Spinal cord (tissue), 10 donors: ENCODE results near the gene NUDCD2. TPM values are rescaled to one million over a fixed set of nuclear protein-coding genes. Genes with fewer than 3 reads are reported as not detected.
"Not testable (repeated sequence)": the region's sequence is repeated elsewhere in the genome, so short reads cannot be mapped to it uniquely, and the experiment has no call there.

Source experiments
- DNase-seq, 6 donors: peaks; one replicate each; pipeline versions ENCODE4 v3.0.0 to v3.0.0-alpha.2; 2013 to 2015; ENCODE audit warnings: low spot score in 6 of 6, low read depth in 4 of 6
- H3K27ac ChIP-seq: one replicate; pipeline ENCODE4 v1.5.1; 2013; ENCODE audit warnings: low read depth, low read length, control low read depth
- H3K27me3 ChIP-seq: one replicate; pipeline ENCODE4 v1.6.1; 2013; ENCODE audit warnings: low read length; ENCODE audit not compliant: control insufficient read depth, insufficient read depth
- H3K36me3 ChIP-seq: one replicate; pipeline ENCODE4 v1.6.1; 2013; ENCODE audit warnings: low read length; ENCODE audit not compliant: control insufficient read depth, insufficient read depth
- H3K4me1 ChIP-seq: one replicate; pipeline ENCODE4 v1.6.1; 2013; ENCODE audit warnings: low read length; ENCODE audit not compliant: control insufficient read depth, insufficient read depth
- H3K4me3 ChIP-seq: one replicate; pipeline ENCODE4 v1.5.1; 2013; ENCODE audit warnings: low read depth, low read length, control low read depth
- H3K9me3 ChIP-seq: one replicate; pipeline ENCODE4 v1.6.1; 2013; ENCODE audit warnings: low read length; ENCODE audit not compliant: control insufficient read depth, insufficient read depth
- WGBS: methylation state at CpG from one replicate; pipeline ENCODE4 v1.1.5; 2013; ENCODE audit warnings: missing lambda C conversion rate; ENCODE audit not compliant: insufficient coverage; 5-methylcytosine and 5-hydroxymethylcytosine counted together
- polyA plus RNA-seq, 2 donors: library from polyadenylated mRNA; unstranded; fragments of 120-200 nt; gene quantifications; one replicate each; pipeline ENCODE4 v1.2.1, GENCODE V29; 2013; ENCODE audit not compliant: insufficient read length in 2 of 2
- total RNA-seq, 2 donors: library from RNA; depleted of rRNA in 1 of 2; stranded (reverse); fragments of 120-200 nt in 1 of 2; fragments of >200 nt in 1 of 2; gene quantifications; one replicate each; pipeline versions ENCODE4 v1.2.3 to v1.2.4, GENCODE V29; 2013 to 2014
- donor health status: healthy.

Gene NUDCD2
- total and polyA plus RNA-seq, 4 donors = 16.9 to 68.0 (median 48.2) TPM

DNA sequence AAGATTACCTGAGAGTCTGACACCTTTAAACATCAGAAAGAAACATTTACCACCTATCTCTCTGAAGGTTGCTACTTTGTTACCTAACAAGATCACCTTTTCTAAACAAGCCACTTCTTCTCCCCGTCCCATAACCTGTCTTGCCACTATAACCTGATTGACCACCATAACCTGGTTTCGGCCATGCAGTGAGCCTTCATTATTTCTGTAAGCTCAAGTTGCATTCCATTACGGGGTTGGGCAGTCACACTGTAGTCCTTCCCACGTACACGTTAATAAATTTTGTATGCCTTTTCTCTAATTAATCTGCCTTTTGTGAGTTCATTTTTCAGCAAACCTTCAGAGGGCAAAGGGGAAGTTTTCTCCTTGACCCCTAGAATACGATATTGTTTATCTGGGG lies 50.5 kb downstream of the NUDCD2 start:
- H3K4me1 ChIP-seq = no peaks in the 10 kb centered on the region
- H3K9me3 ChIP-seq = no peaks in the 10 kb centered on the region
- no peak overlapping the region for H3K4me3 ChIP-seq
- H3K27ac ChIP-seq = no peak overlapping the region
- no peaks in the 10 kb centered on the region for H3K27me3 ChIP-seq
- no peaks in the 10 kb centered on the region for H3K36me3 ChIP-seq
- 77% methylated on average over 3 of the region's 6 CpGs for WGBS
- DNase-seq = no peak

DNA sequence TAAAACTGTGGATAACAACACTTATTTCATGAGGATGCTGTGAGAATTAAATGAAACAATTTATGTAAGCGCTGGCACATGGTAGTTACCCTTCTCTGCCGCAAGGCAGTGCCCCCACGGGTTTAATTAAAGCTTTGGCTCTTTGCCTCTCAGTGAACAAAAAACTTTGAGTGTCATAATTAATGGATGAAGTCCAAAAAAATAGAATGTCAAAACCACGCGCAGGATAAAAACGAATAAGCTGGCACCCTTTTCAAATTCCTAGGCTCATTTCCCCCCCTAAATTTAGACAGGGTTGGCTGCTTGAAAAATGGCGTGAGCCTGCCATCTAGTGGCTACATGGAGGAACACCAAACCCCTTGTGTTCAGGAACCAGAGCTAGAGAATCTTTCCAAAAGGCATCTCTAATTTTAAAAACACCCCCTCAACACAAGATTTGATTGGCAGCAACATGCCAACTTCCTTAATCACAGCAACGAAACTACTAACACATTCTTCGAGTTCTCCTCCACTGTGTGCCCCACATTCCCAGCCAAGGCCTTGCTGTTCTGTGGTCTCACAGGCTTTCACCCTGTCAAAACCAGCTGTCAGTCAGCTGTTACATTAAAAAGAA lies 51.5 kb downstream of the NUDCD2 start:
- Histone ChIP-seq H3K9me3 (no peaks in the 10 kb centered on the region), H3K27ac (no peak overlapping the region), H3K4me3 (no peak overlapping the region), H3K36me3 (no peaks in the 10 kb centered on the region), H3K27me3 (no peaks in the 10 kb centered on the region), H3K4me1 (no peaks in the 10 kb centered on the region)
- DNase-seq = peak; percentile 46 to 93 (median 56)
- 13% methylated on average over 8 of the region's 9 CpGs for WGBS

DNA sequence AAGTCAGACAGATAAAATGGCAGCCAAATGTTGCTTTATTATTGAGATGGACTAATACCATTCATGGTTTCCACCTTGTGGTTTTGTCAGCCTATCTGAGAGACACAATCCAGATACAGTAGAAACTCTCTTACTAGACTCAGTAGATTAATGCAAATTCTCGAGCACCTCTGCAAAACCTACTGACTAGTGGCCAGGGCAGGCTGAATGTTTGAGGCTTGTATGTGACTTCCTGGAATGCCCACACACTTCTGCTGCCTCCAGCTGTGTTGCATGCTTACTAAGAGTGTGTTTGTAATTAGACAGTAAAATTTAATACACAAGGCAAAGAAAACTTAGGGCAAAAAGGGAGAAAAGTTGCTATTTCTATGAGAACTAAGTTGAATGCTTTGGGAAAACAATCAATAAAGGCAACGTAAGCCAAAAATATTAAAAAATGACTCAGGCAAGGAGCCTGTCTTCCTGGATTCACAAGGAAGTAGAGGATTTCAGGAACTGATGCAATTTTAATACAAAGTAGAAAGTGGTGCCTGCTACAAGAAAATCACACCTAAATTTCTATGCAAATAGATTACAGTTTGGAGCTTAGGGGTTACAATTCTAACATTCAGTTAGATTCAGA lies 52.8 kb downstream of the NUDCD2 start:
- no CpG with 5 or more reads among the region's 2 CpGs for WGBS
- H3K36me3 ChIP-seq = no peaks in the 10 kb centered on the region
- no peak overlapping the region for H3K27ac ChIP-seq
- H3K9me3 ChIP-seq = no peaks in the 10 kb centered on the region
- H3K27me3 ChIP-seq = no peaks in the 10 kb centered on the region
- DNase-seq = no peak
- H3K4me1 ChIP-seq = no peaks in the 10 kb centered on the region
- H3K4me3 ChIP-seq = no peak overlapping the region

DNA sequence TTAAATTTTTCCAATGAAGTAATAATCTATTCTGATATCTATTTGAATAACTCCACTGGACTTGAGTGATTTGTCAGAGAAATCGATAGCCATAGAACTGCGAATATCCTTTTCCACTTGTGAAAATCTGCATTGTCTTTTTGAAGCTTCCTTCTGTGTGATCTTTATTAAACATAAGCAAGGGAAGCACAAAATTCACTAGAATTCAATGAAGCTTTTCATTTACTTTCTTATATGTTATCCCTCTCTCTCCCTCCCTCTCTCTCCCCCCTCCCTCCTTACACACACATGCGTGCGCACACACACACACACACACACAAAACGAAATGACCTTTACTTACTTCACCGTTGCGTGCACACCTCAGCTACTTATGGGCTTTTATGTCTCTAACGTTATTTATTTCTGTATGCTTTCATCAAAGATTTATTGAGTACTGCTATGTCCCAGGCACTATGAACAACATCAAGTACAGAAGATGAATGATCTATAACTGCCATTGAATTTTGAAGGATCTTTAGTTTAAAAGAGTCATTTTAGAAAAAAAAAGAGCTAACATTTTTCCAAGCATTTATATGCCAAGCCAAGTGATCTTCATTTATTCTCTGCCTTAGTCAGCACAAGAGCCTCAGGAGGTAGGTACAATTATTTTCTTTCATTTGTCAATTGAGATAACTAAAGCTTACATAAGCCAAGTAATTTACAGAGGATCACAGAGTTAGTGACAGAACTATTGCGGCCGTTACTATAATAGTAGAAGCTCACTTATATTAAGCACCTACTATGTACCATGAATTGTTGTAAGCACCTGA lies 55.3 kb downstream of the NUDCD2 start:
- DNase-seq = peak in 1 of 6 donors; percentile 39
- Histone ChIP-seq H3K9me3 (no peaks in the 10 kb centered on the region), H3K4me3 (no peak overlapping the region), H3K27ac (no peak overlapping the region), H3K36me3 (no peaks in the 10 kb centered on the region), H3K27me3 (no peaks in the 10 kb centered on the region), H3K4me1 (no peaks in the 10 kb centered on the region)
- no CpG with 5 or more reads among the region's 10 CpGs for WGBS

DNA sequence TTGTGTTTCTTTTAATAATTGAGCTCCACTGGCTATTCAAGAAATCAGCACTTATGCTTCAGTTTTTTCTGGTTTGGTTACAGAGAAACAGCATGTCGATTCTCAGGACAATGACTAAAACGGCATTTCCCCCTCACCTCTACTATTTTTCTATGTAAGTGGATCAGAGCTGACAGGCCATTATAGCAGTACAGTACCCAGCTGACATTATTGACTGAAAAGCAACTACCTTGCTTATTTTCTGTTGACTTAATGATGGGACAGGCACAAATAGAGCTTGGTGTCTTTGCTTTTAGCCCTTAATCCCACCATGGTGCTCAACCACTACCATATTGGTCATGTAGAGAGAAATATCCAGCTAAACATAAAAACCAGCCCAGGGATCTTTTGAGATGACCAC lies 57.9 kb downstream of the NUDCD2 start:
- no peak overlapping the region for H3K27ac ChIP-seq
- no peaks in the 10 kb centered on the region for H3K36me3 ChIP-seq
- no peak for DNase-seq
- no peaks in the 10 kb centered on the region for H3K9me3 ChIP-seq
- no peak overlapping the region for H3K4me3 ChIP-seq
- H3K27me3 ChIP-seq = no peaks in the 10 kb centered on the region
- H3K4me1 ChIP-seq = no peaks in the 10 kb centered on the region
- no CpG with 5 or more reads among the region's 2 CpGs for WGBS

DNA sequence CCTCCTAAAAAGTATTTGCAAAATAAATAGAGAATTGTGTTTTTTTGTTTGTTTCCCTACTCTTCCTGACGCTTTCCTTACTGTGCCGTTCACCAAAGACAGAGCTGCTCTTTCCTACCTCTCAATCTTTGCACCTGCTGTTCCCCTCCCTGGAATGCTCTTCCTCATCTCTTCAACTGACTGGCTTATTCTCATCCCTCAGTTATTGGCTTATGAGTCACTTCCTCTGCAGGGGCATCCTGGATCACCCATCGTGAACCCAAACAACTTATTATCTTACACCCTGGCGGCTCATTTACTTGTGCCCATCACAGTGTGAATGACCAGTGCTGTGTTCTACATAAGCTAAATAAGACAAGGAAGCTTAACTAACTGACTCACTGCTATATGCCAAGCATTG lies 58.6 kb downstream of the NUDCD2 start:
- WGBS = 69% methylated on average over 2 of the region's 4 CpGs
- Histone ChIP-seq H3K27ac (no peak overlapping the region), H3K4me1 (no peaks in the 10 kb centered on the region), H3K36me3 (no peaks in the 10 kb centered on the region), H3K27me3 (no peaks in the 10 kb centered on the region), H3K4me3 (no peak overlapping the region), H3K9me3 (no peaks in the 10 kb centered on the region)
- no peak for DNase-seq

DNA sequence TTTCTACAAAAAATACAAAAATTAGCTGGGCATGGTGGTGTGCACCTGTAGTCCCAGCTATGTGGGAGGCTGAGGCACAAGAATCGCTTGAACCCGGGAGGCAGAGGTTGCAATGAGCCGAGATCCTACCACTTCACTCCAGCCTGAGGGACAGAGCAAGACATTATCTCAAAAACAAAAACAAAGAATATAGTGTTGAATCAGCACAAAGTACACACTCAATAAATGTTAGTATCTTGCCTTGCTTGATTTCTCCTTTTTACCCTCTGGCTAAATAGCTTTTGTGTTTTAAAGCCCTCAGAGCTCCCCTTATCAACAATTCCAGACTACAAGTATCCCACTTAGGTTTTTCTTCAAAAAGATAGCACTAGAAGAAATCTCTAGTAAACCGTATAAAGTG lies 60.0 kb downstream of the NUDCD2 start:
- Histone ChIP-seq H3K36me3 (no peaks in the 10 kb centered on the region), H3K4me3 (no peak overlapping the region), H3K27me3 (no peaks in the 10 kb centered on the region), H3K27ac (no peak overlapping the region), H3K4me1 (no peaks in the 10 kb centered on the region), H3K9me3 (no peaks in the 10 kb centered on the region)
- no peak for DNase-seq
- no CpG with 5 or more reads among the region's 4 CpGs for WGBS

DNA sequence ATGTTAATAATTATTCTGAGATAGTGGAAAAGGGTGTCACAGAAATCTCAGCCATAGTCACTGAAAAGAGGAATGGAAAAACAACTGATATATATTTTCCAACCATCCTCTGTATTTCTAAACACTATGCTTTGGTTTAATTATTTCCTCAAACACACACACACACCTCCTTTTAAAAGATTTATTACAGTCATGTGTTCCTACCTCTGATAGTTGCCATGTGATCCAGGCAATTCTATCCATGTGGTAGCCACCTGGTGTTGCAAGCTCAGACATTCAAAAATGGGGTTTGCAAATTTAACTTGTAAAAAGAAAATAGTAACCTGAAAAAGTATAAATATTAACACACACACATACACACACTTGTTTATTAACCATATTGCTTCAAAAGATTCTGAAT lies 62.5 kb downstream of the NUDCD2 start:
- no peaks in the 10 kb centered on the region for H3K27me3 ChIP-seq
- no peaks in the 10 kb centered on the region for H3K4me1 ChIP-seq
- H3K9me3 ChIP-seq = no peaks in the 10 kb centered on the region
- no peak overlapping the region for H3K4me3 ChIP-seq
- DNase-seq = no peak
- H3K36me3 ChIP-seq = no peaks in the 10 kb centered on the region
- H3K27ac ChIP-seq = no peak overlapping the region

DNA sequence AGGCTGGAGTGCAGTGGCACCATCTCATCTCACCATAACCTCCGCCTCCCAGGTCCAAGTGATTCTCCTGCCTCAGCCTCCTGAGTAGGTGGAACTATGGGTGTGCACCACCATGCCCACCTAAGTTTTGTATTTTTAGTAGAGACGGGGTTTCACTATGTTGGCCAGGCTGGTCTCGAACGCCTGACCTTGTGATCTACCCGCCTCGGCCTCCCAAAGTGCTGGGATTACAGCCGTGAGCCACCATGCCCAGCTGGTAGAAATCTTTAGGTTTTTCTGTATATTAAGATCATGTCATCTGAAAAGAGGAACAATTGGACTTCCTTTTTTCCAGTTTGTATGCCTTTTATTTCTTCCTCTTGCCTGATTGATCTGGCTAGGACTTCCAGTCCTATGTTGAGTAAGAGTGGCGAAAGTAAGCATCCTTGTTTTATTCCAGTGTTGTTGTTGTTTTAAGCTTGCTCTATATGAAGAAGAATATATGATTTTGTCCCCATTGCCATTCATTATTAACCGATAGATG lies 63.0 kb downstream of the NUDCD2 start:
- not testable (repeated sequence) for H3K27ac ChIP-seq, H3K4me3 ChIP-seq, H3K4me1 ChIP-seq, H3K9me3 ChIP-seq, H3K27me3 ChIP-seq, H3K36me3 ChIP-seq, DNase-seq
- 89% methylated on average over 6 of the region's 9 CpGs for WGBS
